IMR-90 (cell line): Measurements from ENCODE around the gene TTBK2. TPM values are rescaled to one million over a fixed set of nuclear protein-coding genes. Genes with fewer than 3 reads are reported as not detected.

ENCODE experiments used
- ATAC-seq: fragments of 200-7000 bp; cut with Tn5 transposase; 2 replicates; pipeline ENCODE4 v1.9.1; 2020; ENCODE audit warnings: low read depth, mild to moderate bottlenecking, moderate library complexity
- BruUV-seq: library from RNA; stranded (reverse); fragments of 400-500 nt; replicated peaks from 2 replicates; lab custom pipeline; 2021; lab: Mats Ljungman, UMichigan
- CTCF ChIA-PET: fragments of 300-600 bp; formaldehyde crosslinking; extraction: SDS; loops from one replicate; lab custom pipeline; 2021; ENCODE audit warnings: antibody characterized with exemption; lab: Yijun Ruan, JAX
- POLR2A ChIA-PET: fragments of 300-600 bp; sonication (Branson Sonifier 250); formaldehyde crosslinking; loops from one replicate; lab custom pipeline; 2022; ENCODE audit warnings: antibody characterized with exemption; ENCODE audit not compliant: unreplicated experiment; lab: Charles Lee
- DNase-seq: peaks from one replicate; pipeline ENCODE4 v3.0.0; 2013
- H2AFZ ChIP-seq: replicated peaks from 2 replicates; pipeline ENCODE3; 2013; ENCODE audit warnings: low read length, mild to moderate bottlenecking; ENCODE audit not compliant: poor library complexity
- H2AK5ac ChIP-seq: 2 replicates; pipeline ENCODE4 v1.6.1; 2013; ENCODE audit warnings: low read depth, low read length, inconsistent platforms
- H2AK9ac ChIP-seq: replicated peaks from 2 replicates; pipeline ENCODE3; 2013; ENCODE audit warnings: mild to moderate bottlenecking, low read depth, low read length, moderate library complexity; ENCODE audit not compliant: poor library complexity
- H2BK120ac ChIP-seq: 2 replicates; pipeline ENCODE4 v1.6.1; 2013; ENCODE audit warnings: low read depth, low read length, inconsistent platforms
- H2BK15ac ChIP-seq: 3 replicates; pipeline ENCODE4 v1.6.1; 2013; ENCODE audit warnings: low read depth, low read length, inconsistent platforms
- H2BK20ac ChIP-seq: 2 replicates; pipeline ENCODE4 v1.6.1; 2013; ENCODE audit warnings: low read depth, mild to moderate bottlenecking, inconsistent platforms, low read length, moderate library complexity
- H2BK5ac ChIP-seq: 2 replicates; pipeline ENCODE4 v1.6.1; 2013; ENCODE audit warnings: mild to moderate bottlenecking, low read depth, low read length, inconsistent platforms; ENCODE audit not compliant: poor library complexity, severe bottlenecking
- H3K14ac ChIP-seq: replicated peaks from 2 replicates; pipeline ENCODE4 v1.6.1; 2013; ENCODE audit warnings: low read depth, low read length, inconsistent platforms
- H3K18ac ChIP-seq: 2 replicates; pipeline ENCODE4 v1.6.1; 2013; ENCODE audit warnings: low read depth, low read length, control low read depth
- H3K23ac ChIP-seq: 2 replicates; pipeline ENCODE4 v1.6.1; 2013; ENCODE audit warnings: low read depth, low read length, inconsistent platforms
- H3K27ac ChIP-seq: 2 replicates; pipeline ENCODE4 v1.5.1; 2013; ENCODE audit warnings: mild to moderate bottlenecking, control low read depth, low read length; ENCODE audit not compliant: insufficient read depth
- H3K27me3 ChIP-seq: 2 replicates; pipeline ENCODE4 v1.6.1; 2013; ENCODE audit warnings: low read length; ENCODE audit not compliant: control insufficient read depth, insufficient read depth
- H3K36me3 ChIP-seq: 2 replicates; pipeline ENCODE4 v1.6.1; 2013; ENCODE audit warnings: low read length, mixed read lengths; ENCODE audit not compliant: control insufficient read depth, insufficient read depth
- H3K4ac ChIP-seq: 2 replicates; pipeline ENCODE4 v1.6.1; 2013; ENCODE audit warnings: low read depth, low read length, inconsistent platforms
- H3K4me1 ChIP-seq: 2 replicates; pipeline ENCODE4 v1.6.1; 2013; ENCODE audit warnings: low read length, mixed read lengths; ENCODE audit not compliant: control insufficient read depth, insufficient read depth
- H3K4me2 ChIP-seq: 2 replicates; pipeline ENCODE4 v1.6.1; 2013; ENCODE audit warnings: low read depth, mild to moderate bottlenecking, control low read depth, low read length, moderate library complexity
- H3K4me3 ChIP-seq: 2 replicates; pipeline ENCODE4 v1.5.1; 2013; ENCODE audit warnings: low read depth, mild to moderate bottlenecking, control low read depth, low read length, moderate library complexity; ENCODE audit not compliant: insufficient read depth
- H3K56ac ChIP-seq: 2 replicates; pipeline ENCODE4 v1.6.1; 2013; ENCODE audit warnings: low read length, inconsistent platforms; ENCODE audit not compliant: insufficient read depth; ENCODE audit errors: extremely low read depth
- H3K79me1 ChIP-seq, 2 experiments: 2 replicates each; pipeline ENCODE4 v1.6.1; 2013; ENCODE audit warnings: low read length in 2 of 2, inconsistent platforms in 1 of 2, low read depth in 1 of 2
- H3K9ac ChIP-seq: 2 replicates; pipeline ENCODE4 v1.6.1; 2013; ENCODE audit warnings: low read depth, low read length, control low read depth
- H3K9me1 ChIP-seq: 2 replicates; pipeline ENCODE4 v1.6.1; 2013; ENCODE audit warnings: low read length, inconsistent platforms; ENCODE audit not compliant: insufficient read depth
- H3K9me3 ChIP-seq: 2 replicates; pipeline ENCODE4 v1.6.1; 2013; ENCODE audit warnings: low read length; ENCODE audit not compliant: control insufficient read depth, insufficient read depth
- H4K20me1 ChIP-seq: 2 replicates; pipeline ENCODE4 v1.6.1; 2013; ENCODE audit warnings: low read length, inconsistent platforms; ENCODE audit not compliant: insufficient read depth
- H4K5ac ChIP-seq: 2 replicates; pipeline ENCODE4 v1.6.1; 2013; ENCODE audit warnings: mild to moderate bottlenecking, low read depth, low read length, control low read depth
- H4K8ac ChIP-seq, 2 experiments: 2 replicates each; pipeline ENCODE4 v1.6.1; 2013; ENCODE audit warnings: low read depth in 2 of 2, low read length in 2 of 2, control low read depth in 1 of 2, inconsistent platforms in 1 of 2
- H4K91ac ChIP-seq: 2 replicates; pipeline ENCODE4 v1.6.1; 2013; ENCODE audit warnings: low read depth, low read length, inconsistent platforms; ENCODE audit not compliant: insufficient read depth
- ELK1 ChIP-seq: fragments of 150-350 bp; IDR thresholded peaks from 2 replicates; pipeline ENCODE4 v1.6.1; 2016; ENCODE audit warnings: low read depth, mild to moderate bottlenecking, low read length, moderate library complexity, borderline replicate concordance
- FOS ChIP-seq: fragments of 150-350 bp; IDR thresholded peaks from 2 replicates; pipeline ENCODE4 v1.6.1; 2016; ENCODE audit warnings: low read depth, low read length
- POLR2A ChIP-seq: IDR thresholded peaks from 2 replicates; pipeline ENCODE4 v1.6.1; 2012; ENCODE audit warnings: mild to moderate bottlenecking, low read depth, low read length
- RAD21 ChIP-seq: IDR thresholded peaks from 2 replicates; pipeline ENCODE4 v1.6.1; 2012; ENCODE audit warnings: low read length, improper control_type of control experiment
- SMC3 ChIP-seq: fragments of 150-350 bp; IDR thresholded peaks from 2 replicates; pipeline ENCODE4 v1.6.1; 2016; ENCODE audit warnings: low read depth, mild to moderate bottlenecking, antibody characterized with exemption, low read length, moderate library complexity
- WGBS, 2 experiments: methylation state at CpG; one replicate each; pipeline versions ENCODE4 v1.1.5 to v1.1.7; 2013; ENCODE audit warnings: missing lambda C conversion rate in 2 of 2; ENCODE audit not compliant: insufficient read length in 1 of 2; ENCODE audit errors: extremely low coverage in 2 of 2; 5-methylcytosine and 5-hydroxymethylcytosine counted together
- dilution Hi-C: fragments of 300-500 bp; cut with HindIII; formaldehyde crosslinking; loops from one replicate; pipeline ENCODE4 v1.14.3; 2018; ENCODE audit warnings: low sequenced_read_pairs; ENCODE audit not compliant: unreplicated experiment
- in situ Hi-C: fragments of 300-500 bp; cut with MboI; formaldehyde crosslinking; loops from 3 replicates; pipeline ENCODE4 v1.14.3; 2019; ENCODE audit warnings: low sequenced_read_pairs, inconsistent platforms, mixed read lengths
- intact Hi-C: fragments of 100-400 bp; cut with micrococcal nuclease; formaldehyde crosslinking; loops from 2 replicates; pipeline ENCODE4 v1.10.0; 2022
- microRNA-seq, 2 experiments: library from miRNA; stranded (forward) in 1 of 2; unstranded in 1 of 2; fragments of 10-50 nt in 1 of 2; fragments of <30 nt in 1 of 2; gene quantifications in 1 of 2; microRNA quantifications in 1 of 2; one replicate each; pipeline versions ENCODE3 to v1.1.0; 2013 to 2020; ENCODE audit not compliant: insufficient read depth in 1 of 2, insufficient read length in 1 of 2, unreplicated experiment in 1 of 2
- polyA plus RNA-seq, 3 experiments: library from polyadenylated mRNA; depleted of rRNA; stranded (reverse); fragments of >200 nt; gene quantifications; 2 replicates each; pipeline ENCODE4 v1.2.3, GENCODE V29; 2012; ENCODE audit warnings: low replicate concordance in 1 of 3
- small RNA-seq, 5 experiments: library from RNA; depleted of rRNA; stranded (forward); fragments of <200 nt; gene quantifications; one replicate each; pipeline ENCODE3, GENCODE V24; 2012
- total RNA-seq: library from RNA; depleted of rRNA; stranded (reverse); fragments of >200 nt; gene quantifications from 2 replicates; pipeline ENCODE4 v1.2.3, GENCODE V29; 2012; rRNA removed

Gene TTBK2
- total and polyA plus RNA-seq, 2 of the 4 experiments (the other 2 are of a cell fraction): 2.4 to 3.2 TPM

GRCh38 chr15:42691308-42691707 is 229.3 kb downstream of the TTBK2 start:
- H4K8ac ChIP-seq: no peak overlapping the region
- H3K9ac ChIP-seq: no peak overlapping the region
- H2BK120ac ChIP-seq: no peak overlapping the region
- H2BK15ac ChIP-seq: no peak overlapping the region
- no peak overlapping the region for H3K18ac ChIP-seq
- H3K4me3 ChIP-seq: no peak overlapping the region
- no peak for TF ChIP-seq ELK1
- no peak for TF ChIP-seq SMC3
- TF ChIP-seq RAD21: no peak
- TF ChIP-seq POLR2A: no peak
- no peak for TF ChIP-seq FOS
- peaks cover 31% of the 10 kb centered on the region for H3K36me3 ChIP-seq
- H3K27me3 ChIP-seq: no peaks in the 10 kb centered on the region
- POLR2A ChIA-PET: no interaction called here
- 94% methylated on average over 2 of the region's 4 CpGs; no CpG with 5 or more reads in 1 of the 2 experiments for WGBS, 2 experiments
- no peak overlapping the region for H2AFZ ChIP-seq
- no peaks in the 10 kb centered on the region for H3K4me1 ChIP-seq
- no peaks in the 10 kb centered on the region for H4K20me1 ChIP-seq
- in situ Hi-C loops: no loop called here
- H2AK5ac ChIP-seq: no peak overlapping the region
- H3K9me1 ChIP-seq: peaks cover 28% of the 10 kb centered on the region; the same call in 1 of the 2 replicates
- no peaks in the 10 kb centered on the region for H3K79me1 ChIP-seq
- no TSS peak for BruUV-seq
- no peak overlapping the region for H3K23ac ChIP-seq
- H4K91ac ChIP-seq: no peak overlapping the region
- H3K14ac ChIP-seq: no peak overlapping the region
- no peaks in the 10 kb centered on the region for H3K9me3 ChIP-seq
- intact Hi-C loops: no loop called here
- no peak overlapping the region for H3K56ac ChIP-seq
- H3K4ac ChIP-seq: no peak overlapping the region
- no peak overlapping the region for H2BK5ac ChIP-seq
- no peak overlapping the region for H4K5ac ChIP-seq
- dilution Hi-C loops: no loop called here
- ATAC-seq (no peak), DNase-seq (no peak)
- no peak overlapping the region for H3K27ac ChIP-seq
- CTCF ChIA-PET: no interaction called here
- no peak overlapping the region for H2AK9ac ChIP-seq
- no peak overlapping the region for H3K4me2 ChIP-seq
- no peak overlapping the region for H2BK20ac ChIP-seq

Small RNA genes lying within 50 kb of the gene (microRNA-seq; reads per million reads assigned to microRNA genes)
- gene KRT8P50 (ENCODE audit: insufficient read depth, insufficient read length): not detected

Small RNA genes lying within 50 kb of the gene (small RNA-seq; reads per million reads assigned to genes)
- 0 reads per million in 5 experiments for gene KRT8P50

Other genes starting within 250 kb of the TTBK2 start
- 4.7 TPM in 2 replicates for gene CDAN1, start 183.7 kb downstream of the TTBK2 start, total RNA-seq
- 5.6 and 6.3 TPM in 2 replicates for gene CDAN1, start 183.7 kb downstream of the TTBK2 start, polyA plus RNA-seq (2012; rRNA removed)
- gene UBR1, start 185.3 kb upstream of the TTBK2 start, total RNA-seq: 30.1 and 48.9 TPM in 2 replicates
- gene UBR1, start 185.3 kb upstream of the TTBK2 start, polyA plus RNA-seq (2012; rRNA removed): 5.0 and 6.5 TPM in 2 replicates
- 5.6 and 8.6 TPM in 2 replicates for gene TMEM62, start 212.8 kb upstream of the TTBK2 start, total RNA-seq
- gene TMEM62, start 212.8 kb upstream of the TTBK2 start, polyA plus RNA-seq (2012; rRNA removed): 3.1 and 3.7 TPM in 2 replicates